ENCODE results near the gene C13orf46.

Gene C13orf46

GRCh38 chr13:113930671-113931637 is 42.9 kb downstream of the C13orf46 start:
- TF ChIP-seq CTCF (IDR thresholded peaks at IDR 0.05; ENCODE audit: low read depth, low read length) = no peak
- Histone ChIP-seq H3K4me3 (ENCODE audit: low read depth, low read length) (no peak overlapping the region), H3K4me1 (no peaks in the 10 kb centered on the region; the same call in 1 of the 2 replicates), H3K36me3 (no peaks in the 10 kb centered on the region), H3K9me3 (no peaks in the 10 kb centered on the region), H3K27me3 (no peaks in the 10 kb centered on the region)
- DNase-seq = no peak

DNA sequence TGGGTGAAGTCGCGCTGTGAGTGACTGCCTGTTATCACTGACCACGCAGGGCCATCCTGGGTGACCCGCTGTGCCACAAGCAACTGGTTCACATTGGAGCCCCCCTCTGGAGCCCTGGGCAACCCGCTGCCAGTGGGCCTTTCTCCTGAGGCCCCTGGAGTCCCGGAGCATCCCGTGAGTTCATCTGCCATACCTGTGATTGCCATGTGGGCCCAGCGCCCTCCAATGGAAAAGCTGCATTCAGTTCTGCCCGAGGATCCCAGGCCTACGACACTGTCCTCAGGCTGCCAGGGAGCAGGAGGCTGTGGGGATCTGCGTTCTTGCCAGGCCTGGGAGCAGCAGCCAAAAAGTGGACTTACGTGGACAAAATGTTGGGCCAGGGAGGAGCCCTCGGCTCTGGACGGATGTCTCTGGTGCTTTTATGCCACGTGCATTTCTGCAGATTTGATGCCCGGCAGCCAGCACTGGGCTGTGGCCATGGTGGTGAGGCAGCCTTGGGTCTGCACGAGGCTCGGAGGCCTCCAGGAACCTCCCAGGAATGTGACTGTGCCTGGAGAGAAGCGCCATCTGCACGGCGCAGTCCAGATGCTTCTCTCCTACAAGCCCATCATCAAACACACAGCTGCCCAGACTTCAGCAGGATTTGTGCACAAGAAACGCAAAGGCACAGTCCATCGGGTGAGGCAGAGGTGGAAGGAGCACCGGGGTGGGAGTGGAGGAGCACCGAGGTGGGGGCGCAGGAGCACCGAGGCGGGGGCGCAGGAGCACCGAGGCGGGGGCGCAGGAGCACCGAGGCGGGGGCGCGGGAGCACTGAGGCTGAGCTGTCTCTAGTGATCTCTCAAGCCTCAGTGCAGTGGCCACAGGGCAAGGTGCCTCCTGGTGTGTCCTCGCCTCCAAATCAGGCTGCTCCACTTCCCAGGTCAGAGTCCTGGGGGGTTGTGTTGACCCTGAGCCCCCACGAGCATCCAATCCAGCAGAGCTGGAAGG is 44.0 kb downstream of the C13orf46 start:
- no peaks in the 10 kb centered on the region for H3K9me3 ChIP-seq
- H3K4me1 ChIP-seq = no peaks in the 10 kb centered on the region; the same call in 1 of the 2 replicates
- DNase-seq = no peak
- no peak for TF ChIP-seq CTCF (IDR thresholded peaks at IDR 0.05; ENCODE audit: low read depth, low read length)
- H3K4me3 ChIP-seq (ENCODE audit: low read depth, low read length) = no peak overlapping the region
- no peaks in the 10 kb centered on the region for H3K27me3 ChIP-seq
- H3K36me3 ChIP-seq = no peaks in the 10 kb centered on the region

DNA sequence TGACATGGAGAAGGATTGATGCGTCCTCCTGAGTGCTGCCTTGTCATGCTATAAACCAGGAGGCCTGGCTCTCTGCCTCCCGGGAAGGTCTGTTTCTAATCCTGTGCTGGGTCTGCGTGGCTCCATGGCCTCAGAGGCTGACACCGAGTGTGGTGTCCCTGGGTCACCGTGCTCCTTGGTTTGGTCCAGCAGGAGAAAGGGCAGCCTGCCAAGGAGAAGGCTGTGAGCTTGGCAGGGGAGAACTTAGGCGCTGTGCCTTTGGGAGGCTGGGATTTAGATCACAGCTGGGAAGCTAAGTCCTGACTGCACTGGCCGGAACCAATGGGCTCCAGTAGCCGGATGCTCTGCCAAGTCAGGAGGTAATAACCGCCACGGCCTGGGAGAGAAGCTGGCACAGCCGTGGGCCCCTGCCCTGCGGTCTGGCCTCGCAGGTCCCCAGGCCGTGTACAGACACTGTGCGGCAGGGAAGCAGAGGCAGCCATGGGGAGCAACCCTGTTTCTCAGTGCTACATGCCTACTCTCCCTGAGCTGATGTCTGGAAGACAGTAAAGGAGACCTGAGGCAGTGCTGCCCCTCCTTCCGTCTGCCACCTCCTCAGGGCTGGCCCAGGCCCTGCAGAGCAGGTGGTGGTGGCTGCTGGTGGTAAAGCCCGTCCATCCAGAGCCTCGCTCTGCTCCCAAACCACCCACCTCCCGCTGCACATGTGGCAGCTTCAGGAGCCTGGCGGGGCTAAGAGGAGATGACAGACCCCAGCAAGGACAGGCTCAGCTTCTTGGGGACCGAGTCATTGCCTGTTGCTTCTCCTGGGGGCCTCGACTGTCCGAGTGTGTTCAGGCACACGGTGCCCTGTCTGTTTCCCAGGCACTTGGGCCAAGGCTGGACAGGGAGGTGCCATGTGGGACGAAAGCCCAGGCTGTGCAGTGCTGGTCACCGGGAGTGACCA is 44.9 kb downstream of the C13orf46 start:
- H3K4me1 ChIP-seq = no peaks in the 10 kb centered on the region
- no peaks in the 10 kb centered on the region for H3K27me3 ChIP-seq
- H3K9me3 ChIP-seq = no peaks in the 10 kb centered on the region
- H3K36me3 ChIP-seq = no peaks in the 10 kb centered on the region
- no peak overlapping the region for H3K4me3 ChIP-seq (ENCODE audit: low read depth, low read length)
- no peak for TF ChIP-seq CTCF (IDR thresholded peaks at IDR 0.05; ENCODE audit: low read depth, low read length)
- no peak for DNase-seq

- no peak for TF ChIP-seq CTCF (IDR thresholded peaks at IDR 0.05; ENCODE audit: low read depth, low read length)
- H3K27me3 ChIP-seq = no peaks in the 10 kb centered on the region
- H3K36me3 ChIP-seq = no peaks in the 10 kb centered on the region
- no peak for DNase-seq
- no peaks in the 10 kb centered on the region for H3K4me1 ChIP-seq
- H3K4me3 ChIP-seq (ENCODE audit: low read depth, low read length) = no peak overlapping the region
- H3K9me3 ChIP-seq = no peaks in the 10 kb centered on the region
Observed at GRCh38 chr13:113927661-113928581, 46.0 kb downstream of the C13orf46 start.
